ENCODE results near the gene SMIM44. TPM values are rescaled to one million over a fixed set of nuclear protein-coding genes. Genes with fewer than 3 reads are reported as not detected.

Gene SMIM44
- total RNA-seq, 1 experiment from 2014 or later = not detected

- no peaks in the 10 kb centered on the region for H3K27me3 ChIP-seq (ENCODE audit: control insufficient read depth, insufficient read depth, low read length)
- no peak overlapping the region for H3K4me3 ChIP-seq (ENCODE audit: low read depth in 2 of 2, low read length in 2 of 2)
- intact Hi-C loops (cut with micrococcal nuclease; ENCODE audit: unreplicated experiment) (no loop called here), in situ Hi-C loops (cut with HindIII; ENCODE audit: low pct_unique_long_range_greater_than_20kb, low sequenced_read_pairs) (no loop called here)
- DNase-seq (ENCODE audit: low read depth, low spot score) (no peak), ATAC-seq (no peak)
- H3K4me1 ChIP-seq (ENCODE audit: control insufficient read depth, insufficient read depth, low read length) = no peaks in the 10 kb centered on the region; the same call in none of the 2 replicates
- TF ChIP-seq SIN3A (IDR thresholded peaks at IDR 0.05; ENCODE audit: borderline replicate concordance, insufficient read depth, low read depth, low read length) (no peak), POLR2AphosphoS5 (IDR thresholded peaks at IDR 0.05; ENCODE audit: low read depth, low read length) (no peak), REST (IDR thresholded peaks at IDR 0.05; ENCODE audit: insufficient read depth in 1 of 2, low read depth in 2 of 2, low read length in 1 of 2) (no peak), CTCF (IDR thresholded peaks at IDR 0.05) (no peak), TCF7L2 (IDR thresholded peaks at IDR 0.05; ENCODE audit: low read depth, low read length) (no peak)
- ChIA-PET CTCF (no interaction called here), POLR2A (no interaction called here)
- peaks cover 1% of the 10 kb centered on the region for H3K36me3 ChIP-seq (ENCODE audit: control insufficient read depth, insufficient read depth, low read length)
- H3K27ac ChIP-seq (ENCODE audit: low read length) = no peak overlapping the region
- H3K9me3 ChIP-seq (ENCODE audit: control insufficient read depth, insufficient read depth, low read depth, low read length) = no peaks in the 10 kb centered on the region
- no TSS peak for BruUV-seq (replicated peaks)
These were observed 28.4 kb upstream of the SMIM44 start for GRCh38 chr19:3511506-3512251.

- POLR2A ChIA-PET = no interaction called here
These were observed 27.5 kb upstream of the SMIM44 start for GRCh38 chr19:3510727-3511126.

More at GRCh38 chr19:3510727-3511126, 27.5 kb upstream of the SMIM44 start:
- TF ChIP-seq POLR2AphosphoS5 (IDR thresholded peaks at IDR 0.05; ENCODE audit: low read depth, low read length) (no peak), TCF7L2 (IDR thresholded peaks at IDR 0.05; ENCODE audit: low read depth, low read length) (no peak), SIN3A (IDR thresholded peaks at IDR 0.05; ENCODE audit: borderline replicate concordance, insufficient read depth, low read depth, low read length) (no peak), REST (IDR thresholded peaks at IDR 0.05; ENCODE audit: insufficient read depth in 1 of 2, low read depth in 2 of 2, low read length in 1 of 2) (no peak), CTCF (IDR thresholded peaks at IDR 0.05) (no peak)
- H3K4me3 ChIP-seq (ENCODE audit: low read depth in 2 of 2, low read length in 2 of 2) = no peak overlapping the region
- H3K9me3 ChIP-seq (ENCODE audit: control insufficient read depth, insufficient read depth, low read depth, low read length) = no peaks in the 10 kb centered on the region
- H3K36me3 ChIP-seq (ENCODE audit: control insufficient read depth, insufficient read depth, low read length) = peaks cover 3% of the 10 kb centered on the region
- H3K4me1 ChIP-seq (ENCODE audit: control insufficient read depth, insufficient read depth, low read length) = no peaks in the 10 kb centered on the region; the same call in none of the 2 replicates
- CTCF ChIA-PET = no interaction called here
- no peaks in the 10 kb centered on the region for H3K27me3 ChIP-seq (ENCODE audit: control insufficient read depth, insufficient read depth, low read length)
- ATAC-seq = no peak
- DNase-seq (ENCODE audit: low read depth, low spot score) = no peak
- no peak overlapping the region for H3K27ac ChIP-seq (ENCODE audit: low read length)
- in situ Hi-C loops (cut with HindIII; ENCODE audit: low pct_unique_long_range_greater_than_20kb, low sequenced_read_pairs) (no loop called here), intact Hi-C loops (cut with micrococcal nuclease; ENCODE audit: unreplicated experiment) (no loop called here)
- no TSS peak for BruUV-seq (replicated peaks)

Data from Panc1 (cell line).